ENCODE results near the gene IGSF10. TPM values are rescaled to one million over a fixed set of nuclear protein-coding genes. Genes with fewer than 3 reads are reported as not detected.

The IGSF10 gene
- total RNA-seq, 4 donors from 2014 or later, result 0.16 to 0.82 (median 0.16) TPM; not detected in 1

Other genes starting within 250 kb of the IGSF10 start
- gene P2RY14, start 182.5 kb downstream of the IGSF10 start, total RNA-seq, result 1 to 10 TPM; 3.3 to 5.2 (median 3.8) TPM
- gene GPR87, start 144.2 kb downstream of the IGSF10 start, total RNA-seq, result not detected
- 1 to 10 TPM in 1 of 4 donors, under 1 TPM in 3; 0.12 to 1.2 (median 0.30) TPM for gene P2RY13, start 131.5 kb downstream of the IGSF10 start, total RNA-seq
- 1 to 10 TPM in 1 of 4 donors, under 1 TPM in 2, not detected in 1; 0.52 to 1.1 (median 0.56) TPM for gene P2RY12, start 76.3 kb downstream of the IGSF10 start, total RNA-seq